A549 (cell line): ENCODE results near the gene LCP1. TPM values are rescaled to one million over a fixed set of nuclear protein-coding genes. Genes with fewer than 3 reads are reported as not detected.

Experiments
- ATAC-seq, 2 experiments: fragments of 200-7000 bp in 1 of 2; fragments of >200 bp in 1 of 2; cut with Nextera tagmentation in 1 of 2; cut with Tn5 transposase in 1 of 2; 3 replicates each; pipeline versions ENCODE4 v1.8.0 to v1.9.1; 2018 to 2020; ENCODE audit warnings: mild to moderate bottlenecking in 1 of 2, moderate library complexity in 1 of 2
- CTCF ChIA-PET: fragments of 300-600 bp; sonication (Branson Sonifier 250); formaldehyde crosslinking; extraction: SDS; loops from one replicate; lab custom pipeline; 2021; ENCODE audit warnings: antibody characterized with exemption, inconsistent platforms; lab: Yijun Ruan, JAX
- POLR2A ChIA-PET: fragments of 350-600 bp; formaldehyde crosslinking; extraction: SDS; loops from one replicate; lab custom pipeline; 2021; ENCODE audit warnings: antibody characterized with exemption, inconsistent platforms; lab: Yijun Ruan, JAX
- DNase-seq, 2 experiments: peaks; one replicate each; pipeline versions ENCODE4 v3.0.0 to v3.0.0-alpha.2; 2011 to 2016; ENCODE audit warnings: low read depth in 1 of 2, low spot score in 1 of 2
- FAIRE-seq: peaks from 2 replicates; lab custom pipeline; 2011; peaks lifted over from hg19 to GRCh38; lab: Jason Lieb, UNC
- H3K27ac ChIP-seq, 2 experiments: fragments of >200 bp; sonication (Bioruptor Twin); formaldehyde crosslinking; 3 replicates each; pipeline ENCODE4 v1.5.1; 2016 to 2017
- H3K4me1 ChIP-seq: fragments of >200 bp; sonication (Bioruptor Twin); formaldehyde crosslinking; 3 replicates; pipeline ENCODE4 v1.6.1; 2016
- H3K4me2 ChIP-seq: fragments of >200 bp; sonication (Bioruptor Twin); formaldehyde crosslinking; 3 replicates; pipeline ENCODE4 v1.6.1; 2016
- H3K4me3 ChIP-seq: fragments of >200 bp; sonication (Bioruptor Twin); formaldehyde crosslinking; 3 replicates; pipeline ENCODE4 v1.5.1; 2016
- H3K9me3 ChIP-seq: fragments of >200 bp; sonication (Bioruptor Twin); formaldehyde crosslinking; 3 replicates; pipeline ENCODE4 v1.6.1; 2016
- CBX8 ChIP-seq: fragments of 200-600 bp; sonication (generic); IDR thresholded peaks from 2 replicates; pipeline ENCODE4 v1.6.1; 2016
- CHD2 ChIP-seq: fragments of 150-350 bp; IDR thresholded peaks from 2 replicates; pipeline ENCODE4 v1.6.1; 2014; ENCODE audit warnings: low read length; ENCODE audit not compliant: partially characterized antibody
- ESRRA ChIP-seq: fragments of 150-350 bp; IDR thresholded peaks from 2 replicates; pipeline ENCODE4 v1.6.1; 2014; ENCODE audit warnings: mild to moderate bottlenecking, low read length, borderline replicate concordance
- FOXS1 ChIP-seq: fragments of 250-450 bp; sonication (Bioruptor Pico); IDR thresholded peaks from 2 replicates; pipeline ENCODE4 v1.5.0; 2020; ENCODE audit warnings: mild to moderate bottlenecking, moderate library complexity
- GATA3 ChIP-seq: IDR thresholded peaks from 2 replicates; pipeline ENCODE4 v1.6.1; 2012; ENCODE audit warnings: borderline replicate concordance
- HDAC2 ChIP-seq: fragments of 200-600 bp; sonication (generic); IDR thresholded peaks from 2 replicates; pipeline ENCODE4 v1.6.1; 2016
- HEYL ChIP-seq: fragments of 250-450 bp; sonication (Bioruptor Pico); IDR thresholded peaks from 2 replicates; pipeline ENCODE4 v1.8.0; 2021; ENCODE audit warnings: mild to moderate bottlenecking, moderate library complexity
- JUN ChIP-seq, 2 experiments: fragments of >200 bp; sonication (Bioruptor Twin); formaldehyde crosslinking; IDR thresholded peaks; 2 replicates in 1 of 2; 3 replicates in 1 of 2; pipeline ENCODE4 v1.6.1; 2016 to 2017
- JUNB ChIP-seq: fragments of >200 bp; sonication (Bioruptor Twin); formaldehyde crosslinking; IDR thresholded peaks from 2 replicates; pipeline ENCODE4 v1.6.1; 2016
- KDM1A ChIP-seq: fragments of 200-600 bp; sonication (generic); IDR thresholded peaks from 2 replicates; pipeline ENCODE4 v1.6.1; 2016; ENCODE audit warnings: low read depth, mild to moderate bottlenecking
- MAZ ChIP-seq: fragments of 150-350 bp; IDR thresholded peaks from 2 replicates; pipeline ENCODE4 v1.6.1; 2014; ENCODE audit warnings: antibody characterized with exemption, low read depth, low read length, borderline replicate concordance
- NPAS2 ChIP-seq: fragments of 250-450 bp; sonication (Bioruptor Pico); IDR thresholded peaks from 2 replicates; pipeline ENCODE4 v1.8.0; 2022; ENCODE audit warnings: mild to moderate bottlenecking, moderate library complexity, borderline replicate concordance
- PHF8 ChIP-seq: fragments of 200-600 bp; sonication (generic); IDR thresholded peaks from 2 replicates; pipeline ENCODE4 v1.6.1; 2016; ENCODE audit warnings: low read depth, mild to moderate bottlenecking, antibody characterized with exemption, moderate library complexity, borderline replicate concordance
- POLR2A ChIP-seq: IDR thresholded peaks from 2 replicates; pipeline ENCODE4 v1.6.1; 2012; ENCODE audit warnings: mild to moderate bottlenecking, low read length
- POLR2AphosphoS2 ChIP-seq: conservative IDR thresholded peaks from 2 replicates; pipeline ENCODE4 v1.6.1; 2012; ENCODE audit warnings: low read length, improper control_type of control experiment, inconsistent platforms
- RNF2 ChIP-seq: fragments of 200-600 bp; sonication (generic); IDR thresholded peaks from 2 replicates; pipeline ENCODE4 v1.6.1; 2016; ENCODE audit warnings: low read depth, mild to moderate bottlenecking, antibody characterized with exemption, moderate library complexity, borderline replicate concordance
- TP53 ChIP-seq: fragments of 250-450 bp; sonication (Bioruptor Pico); IDR thresholded peaks from 2 replicates; pipeline ENCODE4 v1.5.0; 2021; ENCODE audit warnings: mild to moderate bottlenecking, moderate library complexity
- WGBS: methylation state at CpG from one replicate; pipeline ENCODE4 v1.1.6; 2017; ENCODE audit errors: missing lambda C conversion rate; 5-methylcytosine and 5-hydroxymethylcytosine counted together
- polyA plus RNA-seq, 4 experiments: library from polyadenylated mRNA; depleted of rRNA in 3 of 4; stranded (reverse); fragments of >200 nt; fragmentation: RNase III in 1 of 4; extraction: RNeasy Plus Mini Kit Qiagen cat#74134 plus additional on column Dnase treatment in 1 of 4; gene quantifications; 2 replicates in 3 of 4; 3 replicates in 1 of 4; pipeline ENCODE4 v1.2.3, GENCODE V29; 2011 to 2017
- TF ChIP-seq, protein P1 (sequence below): fragments of >200 bp; sonication (Bioruptor Twin); formaldehyde crosslinking; IDR thresholded peaks from 3 replicates; pipeline ENCODE4 v1.6.1; 2016
- TF ChIP-seq, protein P2 (sequence below): IDR thresholded peaks from 2 replicates; pipeline ENCODE4 v1.6.1; 2012; ENCODE audit warnings: low read depth, borderline replicate concordance
- TF ChIP-seq, protein P3 (sequence below): fragments of 150-350 bp; IDR thresholded peaks from 2 replicates; pipeline ENCODE4 v1.6.1; 2014; ENCODE audit warnings: low read depth, mild to moderate bottlenecking, low read length

Gene LCP1
- polyA plus RNA-seq, 2 of the 4 experiments (the other 2 are of a cell fraction) = 0.09 to 0.19 TPM

DNA sequence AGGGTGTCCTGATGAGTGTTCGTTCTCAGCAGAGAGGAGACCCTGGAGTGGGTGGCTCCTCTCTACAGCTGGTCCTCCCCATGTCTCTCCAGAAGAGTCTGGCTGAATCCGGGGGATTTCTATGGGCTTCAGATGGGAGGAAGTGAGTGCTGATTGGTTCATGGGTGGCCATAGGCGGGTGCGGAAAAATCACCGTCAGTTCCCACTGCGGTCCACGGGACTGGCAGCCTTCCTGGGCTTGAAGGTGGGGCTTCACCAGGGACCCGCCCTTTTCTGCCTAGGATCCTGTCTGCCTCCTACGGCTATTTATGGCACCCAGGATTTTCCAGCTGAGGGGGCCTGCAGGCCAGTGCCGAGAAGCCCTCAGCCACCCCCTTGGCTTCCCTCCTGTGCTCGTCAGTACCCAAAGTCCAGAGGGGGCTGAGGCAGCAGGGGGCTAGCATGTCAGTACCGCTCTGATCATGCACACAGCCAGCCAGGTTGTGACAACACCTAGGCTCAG, 95.5 kb downstream of the LCP1 start:
- ChIA-PET POLR2A (interaction anchor here (1.0 to 1.1 kb wide), 2 partner anchors 24 to 34 kb away, joined by 3 to 5 read pairs; partner anchors contain the start of gene ZC3H13), CTCF (interaction anchor here (1.0 to 1.1 kb wide), 2 partner anchors 21 to 40 kb away, joined by 3 to 4 read pairs; no protein-coding TSS in a partner anchor)
- peak overlapping the region; percentile 12; the same call in 1 of the 3 replicates for H3K4me3 ChIP-seq
- no peaks in the 10 kb centered on the region for H3K4me1 ChIP-seq
- DNase-seq (peak in 1 of 2 experiments; percentile 11), FAIRE-seq (no peak), ATAC-seq (peak; percentile 50 to 85; a peak in 4 of 6 replicates)
- WGBS = 54% methylated on average over 7 of the region's 12 CpGs
- TF ChIP-seq HDAC2 = no peak
- TF ChIP-seq MAZ = no peak
- no peak for TF ChIP-seq HEYL (CRISPR knock-in tag)
- TF ChIP-seq ESRRA = no peak
- TF ChIP-seq JUNB = no peak
- TF ChIP-seq, protein P1, sequence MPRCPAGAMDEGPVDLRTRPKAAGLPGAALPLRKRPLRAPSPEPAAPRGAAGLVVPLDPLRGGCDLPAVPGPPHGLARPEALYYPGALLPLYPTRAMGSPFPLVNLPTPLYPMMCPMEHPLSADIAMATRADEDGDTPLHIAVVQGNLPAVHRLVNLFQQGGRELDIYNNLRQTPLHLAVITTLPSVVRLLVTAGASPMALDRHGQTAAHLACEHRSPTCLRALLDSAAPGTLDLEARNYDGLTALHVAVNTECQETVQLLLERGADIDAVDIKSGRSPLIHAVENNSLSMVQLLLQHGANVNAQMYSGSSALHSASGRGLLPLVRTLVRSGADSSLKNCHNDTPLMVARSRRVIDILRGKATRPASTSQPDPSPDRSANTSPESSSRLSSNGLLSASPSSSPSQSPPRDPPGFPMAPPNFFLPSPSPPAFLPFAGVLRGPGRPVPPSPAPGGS = no peak
- TF ChIP-seq POLR2AphosphoS2 = no peak
- TF ChIP-seq CBX8 = no peak
- no peak for TF ChIP-seq JUN (IDR thresholded peaks at IDR 0.05)
- TF ChIP-seq GATA3 = no peak
- no peak for TF ChIP-seq NPAS2 (CRISPR knock-in tag)
- TF ChIP-seq KDM1A = no peak
- no peaks in the 10 kb centered on the region for H3K9me3 ChIP-seq
- H3K27ac ChIP-seq = no peak overlapping the region
- H3K4me2 ChIP-seq = peak overlapping the region; percentile 69

DNA sequence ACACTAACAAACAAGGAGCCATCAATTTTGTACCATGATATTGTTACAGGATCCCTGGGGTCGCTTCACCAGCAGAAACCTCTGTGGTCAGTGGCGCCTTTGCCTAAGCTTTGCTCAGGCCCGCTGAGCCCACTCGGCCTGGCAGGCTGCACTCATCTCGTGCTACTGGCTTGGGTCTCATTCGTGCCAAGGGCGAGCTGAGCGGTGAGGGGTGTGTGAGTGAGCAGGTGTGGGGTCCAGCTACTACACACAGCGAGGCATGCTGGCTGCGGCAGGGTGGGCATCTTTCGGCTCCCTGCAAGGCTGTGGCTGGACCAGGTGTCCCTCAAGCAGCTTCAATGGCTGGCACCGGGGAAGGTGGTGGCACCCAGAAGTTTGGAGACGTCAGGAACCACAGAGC, 96.2 kb downstream of the LCP1 start:
- ChIA-PET CTCF (interaction anchor here (1.0 kb wide), 1 partner anchor 22 kb away, joined by 3 read pairs; no protein-coding TSS in a partner anchor), POLR2A (interaction anchor here (1.0 to 1.1 kb wide), 2 partner anchors 23 to 33 kb away, joined by 3 to 5 read pairs; partner anchors contain the start of gene ZC3H13)
- H3K9me3 ChIP-seq = no peaks in the 10 kb centered on the region
- WGBS = 83% methylated on average over 2 of the region's 13 CpGs
- no peaks in the 10 kb centered on the region for H3K4me1 ChIP-seq
- no peak overlapping the region for H3K4me2 ChIP-seq
- TF ChIP-seq KDM1A = no peak
- TF ChIP-seq, all 56 proteins: peak for 0
- no peak for FAIRE-seq
- DNase-seq = no peak
- ATAC-seq = no peak
- Histone ChIP-seq H3K27ac (no peak overlapping the region), H3K4me3 (no peak overlapping the region)

DNA sequence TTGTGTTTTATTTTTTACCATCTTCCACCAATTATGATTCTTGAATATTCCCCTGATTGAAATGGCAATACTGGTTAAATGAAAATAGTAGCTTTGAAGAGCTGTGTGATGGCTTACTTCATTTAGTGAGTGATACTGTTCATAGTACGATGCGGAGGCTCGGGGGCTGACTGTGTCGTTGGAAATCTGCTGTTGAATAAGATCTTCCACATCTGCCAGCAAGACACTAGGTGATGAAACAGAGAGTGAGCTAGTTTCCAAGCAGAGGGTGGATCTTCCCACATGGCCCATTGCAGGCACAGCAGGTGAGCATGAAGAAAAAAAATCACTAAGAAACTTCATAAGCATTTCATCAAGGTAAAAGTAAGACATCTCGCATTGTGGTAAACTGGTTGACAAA, 99.7 kb downstream of the LCP1 start:
- CTCF ChIA-PET = interaction anchor here (1.5 kb wide), 1 partner anchor 17 kb away, joined by 3 read pairs; no protein-coding TSS in a partner anchor
- DNase-seq (no peak), FAIRE-seq (no peak), ATAC-seq (no peak)
- no peak overlapping the region for H3K27ac ChIP-seq
- no peak for TF ChIP-seq POLR2A
- no peak for TF ChIP-seq KDM1A
- TF ChIP-seq CHD2 = no peak
- no peak for TF ChIP-seq PHF8
- TF ChIP-seq, protein P2, sequence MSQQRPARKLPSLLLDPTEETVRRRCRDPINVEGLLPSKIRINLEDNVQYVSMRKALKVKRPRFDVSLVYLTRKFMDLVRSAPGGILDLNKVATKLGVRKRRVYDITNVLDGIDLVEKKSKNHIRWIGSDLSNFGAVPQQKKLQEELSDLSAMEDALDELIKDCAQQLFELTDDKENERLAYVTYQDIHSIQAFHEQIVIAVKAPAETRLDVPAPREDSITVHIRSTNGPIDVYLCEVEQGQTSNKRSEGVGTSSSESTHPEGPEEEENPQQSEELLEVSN = no peak
- no peak for TF ChIP-seq JUN (IDR thresholded peaks at IDR 0.05)
- no peak for TF ChIP-seq POLR2AphosphoS2
- TF ChIP-seq FOXS1 (CRISPR knock-in tag) = no peak
- TF ChIP-seq, protein P3, sequence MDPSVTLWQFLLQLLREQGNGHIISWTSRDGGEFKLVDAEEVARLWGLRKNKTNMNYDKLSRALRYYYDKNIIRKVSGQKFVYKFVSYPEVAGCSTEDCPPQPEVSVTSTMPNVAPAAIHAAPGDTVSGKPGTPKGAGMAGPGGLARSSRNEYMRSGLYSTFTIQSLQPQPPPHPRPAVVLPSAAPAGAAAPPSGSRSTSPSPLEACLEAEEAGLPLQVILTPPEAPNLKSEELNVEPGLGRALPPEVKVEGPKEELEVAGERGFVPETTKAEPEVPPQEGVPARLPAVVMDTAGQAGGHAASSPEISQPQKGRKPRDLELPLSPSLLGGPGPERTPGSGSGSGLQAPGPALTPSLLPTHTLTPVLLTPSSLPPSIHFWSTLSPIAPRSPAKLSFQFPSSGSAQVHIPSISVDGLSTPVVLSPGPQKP = no peak
- TF ChIP-seq RNF2 = no peak
- no peak for TF ChIP-seq ESRRA
- no peak for TF ChIP-seq NPAS2 (CRISPR knock-in tag)
- TF ChIP-seq TP53 (CRISPR knock-in tag) = no peak
- no peaks in the 10 kb centered on the region for H3K4me1 ChIP-seq
- WGBS = 88% methylated on average over 5 of the region's 5 CpGs
- no peak overlapping the region for H3K4me2 ChIP-seq
- no peaks in the 10 kb centered on the region for H3K9me3 ChIP-seq
- POLR2A ChIA-PET = no interaction called here
- no peak overlapping the region for H3K4me3 ChIP-seq
